Measurements from ENCODE around the gene PRMT3.

GRCh38 chr11:20374741-20375300 is 12.7 kb upstream of the PRMT3 start:
- TF ChIP-seq, protein P1, sequence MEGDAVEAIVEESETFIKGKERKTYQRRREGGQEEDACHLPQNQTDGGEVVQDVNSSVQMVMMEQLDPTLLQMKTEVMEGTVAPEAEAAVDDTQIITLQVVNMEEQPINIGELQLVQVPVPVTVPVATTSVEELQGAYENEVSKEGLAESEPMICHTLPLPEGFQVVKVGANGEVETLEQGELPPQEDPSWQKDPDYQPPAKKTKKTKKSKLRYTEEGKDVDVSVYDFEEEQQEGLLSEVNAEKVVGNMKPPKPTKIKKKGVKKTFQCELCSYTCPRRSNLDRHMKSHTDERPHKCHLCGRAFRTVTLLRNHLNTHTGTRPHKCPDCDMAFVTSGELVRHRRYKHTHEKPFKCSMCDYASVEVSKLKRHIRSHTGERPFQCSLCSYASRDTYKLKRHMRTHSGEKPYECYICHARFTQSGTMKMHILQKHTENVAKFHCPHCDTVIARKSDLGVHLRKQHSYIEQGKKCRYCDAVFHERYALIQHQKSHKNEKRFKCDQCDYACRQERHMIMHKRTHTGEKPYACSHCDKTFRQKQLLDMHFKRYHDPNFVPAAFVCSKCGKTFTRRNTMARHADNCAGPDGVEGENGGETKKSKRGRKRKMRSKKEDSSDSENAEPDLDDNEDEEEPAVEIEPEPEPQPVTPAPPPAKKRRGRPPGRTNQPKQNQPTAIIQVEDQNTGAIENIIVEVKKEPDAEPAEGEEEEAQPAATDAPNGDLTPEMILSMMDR (optimal IDR thresholded peaks at IDR 0.05 in 1 of 3, IDR thresholded peaks at IDR 0.05 in 1 of 3, conservative IDR thresholded peaks at IDR 0.05 in 1 of 3; ENCODE audit: extremely low read depth in 1 of 3, insufficient read depth in 2 of 3, low read length in 3 of 3) = no peak
- no peak for TF ChIP-seq EZH2 (IDR thresholded peaks at IDR 0.05; ENCODE audit: low read length)
